Pancreas (tissue), 10 donors: ENCODE results near the gene SAFB. TPM values are rescaled to one million over a fixed set of nuclear protein-coding genes. Genes with fewer than 3 reads are reported as not detected.
"Not testable (repeated sequence)": the region's sequence is repeated elsewhere in the genome, so short reads cannot be mapped to it uniquely, and the experiment has no call there.

Experiments used
- ATAC-seq, 4 donors: fragments of 200-7000 bp; cut with Tn5 transposase; one replicate each; pipeline versions ENCODE4 v1.8.0 to v1.9.1; 2020; ENCODE audit warnings: mild to moderate bottlenecking in 4 of 4, moderate library complexity in 4 of 4
- DNase-seq, 6 donors: peaks; one replicate each; pipeline ENCODE4 v3.0.0-alpha.2; 2020
- FAIRE-seq: peaks from 2 replicates; lab custom pipeline; 2012; peaks lifted over from hg19 to GRCh38; lab: Jason Lieb, UNC
- H3K27ac ChIP-seq, 4 donors: fragments of 200-600 bp; sonication (generic); 1 replicate in 3 of 4; 2 replicates in 1 of 4; pipeline versions ENCODE4 v1.5.0 to v1.8.0; 2020
- H3K27me3 ChIP-seq, 4 donors: fragments of 200-600 bp; one replicate each; pipeline ENCODE4 v1.8.0; 2021
- H3K36me3 ChIP-seq, 3 donors: fragments of 200-600 bp; sonication (generic) in 1 of 3; one replicate each; pipeline versions ENCODE4 v1.5.0 to v1.8.0; 2020 to 2021
- H3K4me1 ChIP-seq, 3 donors: fragments of 200-600 bp; one replicate each; pipeline ENCODE4 v1.8.0; 2021
- H3K4me3 ChIP-seq, 4 donors: fragments of 200-600 bp; sonication (generic) in 2 of 4; one replicate each; pipeline versions ENCODE4 v1.5.0 to v1.8.0; 2020 to 2021
- H3K9me3 ChIP-seq, 4 donors: fragments of 200-600 bp; one replicate each; pipeline ENCODE4 v1.8.0; 2021
- WGBS, 2 donors: extraction: QIAGEN DNeasy Blood & Tissue Kit; methylation state at CpG; one replicate each; pipeline ENCODE4 v1.1.7; 2013; 5-methylcytosine and 5-hydroxymethylcytosine counted together
- intact Hi-C, 3 donors: fragments of 100-400 bp; cut with DNase I; formaldehyde crosslinking; loops; one replicate each; pipeline versions ENCODE4 v1.11.1 to v1.14.2; 2022
- polyA plus RNA-seq, 2 donors: library from polyadenylated mRNA; stranded (reverse); fragments of 200-250 nt; gene quantifications; one replicate each; pipeline ENCODE4 v1.2.3, GENCODE V29; 2013
- total RNA-seq, 6 donors: library from RNA; stranded (reverse); fragmentation: NEBNext Ultra II Directional in 4 of 6; extraction: Animal tissue kit (Norgen Biotek cat#: 25700) in 4 of 6; gene quantifications; one replicate each; pipeline versions ENCODE4 v1.2.1 to v1.2.4, GENCODE V29; 2021 to 2023
- TF ChIP-seq, protein P1 (sequence below), 4 donors: fragments of 200-600 bp; sonication (generic) in 3 of 4; IDR thresholded peaks; one replicate each; pipeline versions ENCODE4 v1.5.0 to v1.8.0; 2021; ENCODE audit warnings: antibody characterized with exemption in 4 of 4
- donor health status: healthy with polysubstance abuse.
- donor health status: DM: no; HTN: no; CAD: no; lungs with moderate emphysema.
- donor health status: DM: no; HTN: no; CAD: no.
- donor health status: control.
- donor health status: control.
- donor health status: Bipolar disorder and iron deficiency.
- donor health status: DM: yes; HTN: yes; CAD: no.
- donor health status: DM: no; HTN: no; CAD: no.
- donor health status: DM: no; HTN: no; CAD: no.
- donor health status: DM: yes; HTN: yes; CAD: no.

SAFB gene
- total and polyA plus RNA-seq, 8 donors, result 28.9 to 84.3 (median 42.7) TPM

DNA sequence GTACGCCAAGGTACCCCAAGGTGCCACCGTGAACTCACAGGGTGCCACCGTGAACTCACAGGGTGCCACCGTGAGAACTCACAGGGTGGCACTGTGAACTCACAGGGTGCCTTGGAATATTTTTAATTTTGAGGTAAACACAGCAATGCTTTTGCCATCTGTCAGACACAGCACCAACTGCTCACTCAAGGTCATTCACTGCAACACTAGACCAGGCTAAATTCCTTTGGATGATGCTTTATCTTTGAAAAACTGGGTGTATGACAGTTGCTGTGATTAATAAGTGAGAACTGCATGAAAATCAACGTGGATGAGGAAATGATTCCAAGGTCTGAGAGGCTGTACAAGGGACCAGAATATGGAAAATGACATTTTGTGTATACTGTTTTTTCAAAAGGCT is 19.3 kb upstream of the SAFB start:
- peak overlapping the region in 2 of 4 donors; percentile 23 to 39 for H3K27ac ChIP-seq
- 31 to 35% methylated on average over 5 of the region's 5 CpGs for WGBS, 2 donors
- no peak overlapping the region for H3K4me3 ChIP-seq
- no peaks in the 10 kb centered on the region for H3K9me3 ChIP-seq
- DNase-seq, result no peak
- no peaks in the 10 kb centered on the region for H3K4me1 ChIP-seq
- intact Hi-C loops, result no loop called here
- FAIRE-seq, result no peak
- peaks cover 9 to 79% (median 53%) of the 10 kb centered on the region in 3 donors for H3K36me3 ChIP-seq
- no peaks in the 10 kb centered on the region for H3K27me3 ChIP-seq
- ATAC-seq, result peak in 3 of 4 donors; percentile 36 to 74 (median 60)
- TF ChIP-seq, protein P1, sequence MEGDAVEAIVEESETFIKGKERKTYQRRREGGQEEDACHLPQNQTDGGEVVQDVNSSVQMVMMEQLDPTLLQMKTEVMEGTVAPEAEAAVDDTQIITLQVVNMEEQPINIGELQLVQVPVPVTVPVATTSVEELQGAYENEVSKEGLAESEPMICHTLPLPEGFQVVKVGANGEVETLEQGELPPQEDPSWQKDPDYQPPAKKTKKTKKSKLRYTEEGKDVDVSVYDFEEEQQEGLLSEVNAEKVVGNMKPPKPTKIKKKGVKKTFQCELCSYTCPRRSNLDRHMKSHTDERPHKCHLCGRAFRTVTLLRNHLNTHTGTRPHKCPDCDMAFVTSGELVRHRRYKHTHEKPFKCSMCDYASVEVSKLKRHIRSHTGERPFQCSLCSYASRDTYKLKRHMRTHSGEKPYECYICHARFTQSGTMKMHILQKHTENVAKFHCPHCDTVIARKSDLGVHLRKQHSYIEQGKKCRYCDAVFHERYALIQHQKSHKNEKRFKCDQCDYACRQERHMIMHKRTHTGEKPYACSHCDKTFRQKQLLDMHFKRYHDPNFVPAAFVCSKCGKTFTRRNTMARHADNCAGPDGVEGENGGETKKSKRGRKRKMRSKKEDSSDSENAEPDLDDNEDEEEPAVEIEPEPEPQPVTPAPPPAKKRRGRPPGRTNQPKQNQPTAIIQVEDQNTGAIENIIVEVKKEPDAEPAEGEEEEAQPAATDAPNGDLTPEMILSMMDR (IDR thresholded peaks at IDR 0.05), result no peak

DNA sequence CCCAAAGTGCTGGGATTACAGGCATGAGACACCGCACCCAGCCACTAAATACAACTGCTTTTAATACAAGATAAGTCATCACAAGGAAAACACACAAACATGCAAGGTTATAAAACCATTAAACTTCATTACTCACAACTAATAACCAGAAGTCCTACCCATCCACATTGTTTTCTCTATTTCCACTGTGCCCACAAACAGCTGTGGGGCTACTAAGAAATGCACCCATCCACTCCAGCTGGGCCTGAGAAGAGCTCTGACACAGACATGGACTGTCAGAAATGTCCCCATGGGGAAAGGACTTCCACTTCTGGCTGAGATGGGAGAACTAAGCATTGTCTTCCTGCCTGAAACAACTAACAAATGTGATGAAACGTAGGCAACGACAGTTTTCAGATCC is 17.5 kb upstream of the SAFB start:
- H3K4me1 ChIP-seq, result no peaks in the 10 kb centered on the region
- DNase-seq, result no peak
- H3K9me3 ChIP-seq, result no peaks in the 10 kb centered on the region
- intact Hi-C loops, result no loop called here
- 85 to 87% methylated on average over 3 of the region's 3 CpGs for WGBS, 2 donors
- FAIRE-seq, result no peak
- TF ChIP-seq, protein P1 (IDR thresholded peaks at IDR 0.05), result no peak
- peaks cover 7 to 79% (median 50%) of the 10 kb centered on the region in 3 donors for H3K36me3 ChIP-seq
- no peaks in the 10 kb centered on the region for H3K27me3 ChIP-seq
- ATAC-seq, result no peak
- no peak overlapping the region for H3K27ac ChIP-seq
- no peak overlapping the region for H3K4me3 ChIP-seq

GRCh38 chr19:5607318-5608275 is 15.3 kb upstream of the SAFB start:
- 86 to 87% methylated on average over 16 of the region's 16 CpGs for WGBS, 2 donors
- Histone ChIP-seq H3K27me3 (no peaks in the 10 kb centered on the region), H3K4me3 (no peak overlapping the region), H3K9me3 (no peaks in the 10 kb centered on the region), H3K4me1 (no peaks in the 10 kb centered on the region), H3K36me3 (peaks cover 7 to 76% (median 52%) of the 10 kb centered on the region in 3 donors), H3K27ac (no peak overlapping the region)
- FAIRE-seq (no peak), DNase-seq (no peak), ATAC-seq (no peak)
- intact Hi-C loops, result no loop called here
- TF ChIP-seq, protein P1 (IDR thresholded peaks at IDR 0.05), result no peak

- Histone ChIP-seq H3K4me3 (no peak overlapping the region), H3K36me3 (peaks cover 7 to 83% (median 56%) of the 10 kb centered on the region in 3 donors), H3K4me1 (no peaks in the 10 kb centered on the region), H3K9me3 (no peaks in the 10 kb centered on the region), H3K27ac (peak overlapping the region in 1 of 4 donors; percentile 23), H3K27me3 (no peaks in the 10 kb centered on the region)
- FAIRE-seq (no peak), DNase-seq (no peak), ATAC-seq (peak in 3 of 4 donors; percentile 19 to 52 (median 49))
- TF ChIP-seq, protein P1 (IDR thresholded peaks at IDR 0.05), result no peak
- WGBS, 2 donors, result 62 to 71% methylated on average over 10 of the region's 10 CpGs
- intact Hi-C loops, result no loop called here
Observed at GRCh38 chr19:5608291-5608690, 14.6 kb upstream of the SAFB start.

GRCh38 chr19:5608766-5609165 is 14.1 kb upstream of the SAFB start:
- H3K27me3 ChIP-seq, FAIRE-seq, intact Hi-C loops, ATAC-seq, DNase-seq, H3K9me3 ChIP-seq, H3K4me3 ChIP-seq, H3K4me1 ChIP-seq: not testable (repeated sequence)
- Histone ChIP-seq H3K27ac (peak overlapping the region in 1 of 4 donors; percentile 23), H3K36me3 (peaks cover 8 to 87% (median 61%) of the 10 kb centered on the region in 3 donors)
- WGBS, 2 donors, result 90 to 91% methylated on average over 9 of the region's 9 CpGs
